Chondrocyte (in vitro differentiated cells): ENCODE data around the gene GCNT2. TPM values are rescaled to one million over a fixed set of nuclear protein-coding genes. Genes with fewer than 3 reads are reported as not detected.
"Not testable (repeated sequence)": the region's sequence is repeated elsewhere in the genome, so short reads cannot be mapped to it uniquely, and the experiment has no call there.

ENCODE experiments used
- DNase-seq: peaks from one replicate; pipeline ENCODE4 v3.0.0; 2021; ENCODE audit warnings: mixed read lengths, low spot score
- H3K27ac Mint-ChIP-seq: one replicate; pipeline ENCODE4 v1.8.0; 2021; ENCODE audit warnings: mild to moderate bottlenecking, moderate library complexity, mixed read lengths; ENCODE audit not compliant: unreplicated experiment
- H3K27me3 Mint-ChIP-seq: 2 replicates; pipeline ENCODE4 v1.8.0; 2021; ENCODE audit warnings: low read depth, mixed read lengths
- H3K36me3 Mint-ChIP-seq: 2 replicates; pipeline ENCODE4 v1.8.0; 2021; ENCODE audit warnings: low read depth, mixed read lengths
- H3K4me1 Mint-ChIP-seq: 2 replicates; pipeline ENCODE4 v1.8.0; 2021; ENCODE audit warnings: low read depth, mild to moderate bottlenecking, mixed read lengths
- H3K4me3 Mint-ChIP-seq: one replicate; pipeline ENCODE4 v1.8.0; 2021; ENCODE audit warnings: mild to moderate bottlenecking, moderate library complexity, mixed read lengths; ENCODE audit not compliant: unreplicated experiment
- H3K9me3 Mint-ChIP-seq: 2 replicates; pipeline ENCODE4 v1.8.0; 2021; ENCODE audit warnings: low read depth, mixed read lengths
- total RNA-seq: library from RNA; stranded (reverse); gene quantifications from 3 replicates; pipeline ENCODE4 v1.2.1, GENCODE V29; 2021
- TF ChIP-seq, protein P1 (sequence below): fragments of 200-600 bp; sonication (generic); IDR thresholded peaks from 2 replicates; pipeline ENCODE4 v1.5.0; 2021; ENCODE audit warnings: antibody characterized with exemption, mild to moderate bottlenecking, moderate library complexity

The GCNT2 gene
- total RNA-seq, 1 donor from 2014 or later, result 0.67 TPM

DNA sequence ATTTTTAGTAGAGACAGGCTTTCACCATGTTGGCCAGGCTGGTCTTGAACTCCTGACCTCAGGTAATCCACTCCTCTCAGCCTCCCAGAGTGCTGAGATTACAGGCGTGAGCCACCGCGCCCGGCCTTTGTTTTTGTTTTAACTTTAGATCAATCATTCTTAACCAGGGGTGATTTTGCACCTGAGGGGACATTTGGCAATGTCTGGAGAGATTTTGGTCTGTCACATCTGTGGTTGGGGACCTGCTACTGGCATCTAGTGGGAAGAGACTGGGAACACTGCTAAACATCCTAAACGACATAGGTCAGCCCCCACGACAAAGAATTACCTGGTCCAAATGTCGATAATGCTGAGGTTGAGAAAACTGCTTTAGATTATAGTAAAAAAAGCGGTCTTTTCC, 91.0 kb downstream of the GCNT2 start:
- Mint-ChIP-seq H3K27ac (no peak overlapping the region), H3K4me1 (peaks cover 30% of the 10 kb centered on the region), H3K27me3 (peaks cover 14% of the 10 kb centered on the region), H3K36me3 (peaks cover 2% of the 10 kb centered on the region), H3K4me3 (no peak overlapping the region), H3K9me3 (peaks cover 3% of the 10 kb centered on the region)
- DNase-seq, result no peak
- TF ChIP-seq, protein P1, sequence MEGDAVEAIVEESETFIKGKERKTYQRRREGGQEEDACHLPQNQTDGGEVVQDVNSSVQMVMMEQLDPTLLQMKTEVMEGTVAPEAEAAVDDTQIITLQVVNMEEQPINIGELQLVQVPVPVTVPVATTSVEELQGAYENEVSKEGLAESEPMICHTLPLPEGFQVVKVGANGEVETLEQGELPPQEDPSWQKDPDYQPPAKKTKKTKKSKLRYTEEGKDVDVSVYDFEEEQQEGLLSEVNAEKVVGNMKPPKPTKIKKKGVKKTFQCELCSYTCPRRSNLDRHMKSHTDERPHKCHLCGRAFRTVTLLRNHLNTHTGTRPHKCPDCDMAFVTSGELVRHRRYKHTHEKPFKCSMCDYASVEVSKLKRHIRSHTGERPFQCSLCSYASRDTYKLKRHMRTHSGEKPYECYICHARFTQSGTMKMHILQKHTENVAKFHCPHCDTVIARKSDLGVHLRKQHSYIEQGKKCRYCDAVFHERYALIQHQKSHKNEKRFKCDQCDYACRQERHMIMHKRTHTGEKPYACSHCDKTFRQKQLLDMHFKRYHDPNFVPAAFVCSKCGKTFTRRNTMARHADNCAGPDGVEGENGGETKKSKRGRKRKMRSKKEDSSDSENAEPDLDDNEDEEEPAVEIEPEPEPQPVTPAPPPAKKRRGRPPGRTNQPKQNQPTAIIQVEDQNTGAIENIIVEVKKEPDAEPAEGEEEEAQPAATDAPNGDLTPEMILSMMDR, result no peak

DNA sequence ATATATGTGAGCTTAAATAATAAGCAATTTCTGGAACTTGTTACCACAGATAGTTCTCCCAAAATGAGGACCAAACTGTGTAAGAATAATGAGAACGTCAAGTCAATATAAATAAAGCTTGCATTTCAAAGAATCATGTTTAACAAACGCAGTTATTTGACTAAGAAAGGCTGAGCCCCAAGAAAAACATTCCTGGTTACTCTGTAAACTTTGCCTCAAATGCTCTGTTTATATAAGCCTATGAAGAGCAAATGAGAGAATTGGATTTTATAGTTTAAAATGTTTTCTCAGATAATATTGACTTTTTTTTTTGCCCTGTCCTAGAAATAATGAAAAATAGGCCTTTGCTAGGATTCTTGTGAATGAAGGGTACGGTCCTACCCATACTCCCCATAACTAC, 91.9 kb downstream of the GCNT2 start:
- Mint-ChIP-seq H3K4me1 (peaks cover 30% of the 10 kb centered on the region), H3K27ac (no peak overlapping the region)

DNA sequence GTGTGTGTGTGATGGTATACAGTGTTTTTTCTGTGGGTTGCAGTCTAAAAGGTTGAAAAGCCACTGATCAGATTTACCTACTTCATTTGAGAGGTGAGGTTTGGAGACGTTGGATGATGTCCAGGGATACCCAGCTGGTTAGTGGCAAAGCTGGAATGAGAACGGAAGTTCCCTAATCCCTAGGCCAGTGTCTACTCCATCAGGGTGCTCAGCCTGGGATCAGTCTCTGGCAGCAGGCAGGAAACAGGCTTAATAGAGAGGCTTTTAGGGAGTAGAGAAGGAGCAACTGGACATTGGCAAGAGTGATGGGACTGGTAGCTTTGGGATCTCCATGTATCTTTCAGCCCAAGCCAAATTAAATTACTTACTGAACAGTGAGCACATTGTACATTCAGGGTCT, 92.6 kb downstream of the GCNT2 start:
- H3K36me3 Mint-ChIP-seq, result peaks cover 2% of the 10 kb centered on the region
- H3K27ac Mint-ChIP-seq, result no peak overlapping the region
- TF ChIP-seq, protein P1, result no peak
- H3K27me3 Mint-ChIP-seq, result peaks cover 15% of the 10 kb centered on the region
- H3K4me1 Mint-ChIP-seq, result peaks cover 30% of the 10 kb centered on the region
- DNase-seq, result no peak
- peaks cover 3% of the 10 kb centered on the region for H3K9me3 Mint-ChIP-seq
- H3K4me3 Mint-ChIP-seq, result no peak overlapping the region

More for the DNA sequence above, 91.9 kb downstream of the GCNT2 start:
- Mint-ChIP-seq H3K27me3 (peaks cover 15% of the 10 kb centered on the region), H3K36me3 (peaks cover 2% of the 10 kb centered on the region), H3K9me3 (peaks cover 3% of the 10 kb centered on the region), H3K4me3 (no peak overlapping the region)
- TF ChIP-seq, protein P1, result no peak
- DNase-seq, result no peak

DNA sequence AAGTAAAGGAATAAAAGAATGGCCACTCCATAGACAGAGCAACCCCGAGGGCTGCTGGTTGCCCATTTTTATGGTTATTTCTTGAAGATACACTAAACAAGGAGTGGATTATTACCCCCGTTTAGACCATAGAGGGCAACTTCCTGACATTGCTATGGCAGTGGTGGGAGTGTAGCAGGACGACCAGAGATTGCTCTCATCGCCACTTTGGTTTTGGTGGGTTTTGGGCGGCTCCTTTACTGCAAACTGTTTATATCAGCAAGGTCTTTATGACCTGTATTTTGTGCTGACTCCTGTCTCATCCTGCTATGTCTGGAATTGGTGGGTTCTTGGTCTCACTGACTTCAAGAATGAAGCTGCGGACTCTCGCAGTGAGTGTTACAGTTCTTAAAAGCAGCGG, 94.5 kb downstream of the GCNT2 start:
- H3K27me3 Mint-ChIP-seq, result peaks cover 13% of the 10 kb centered on the region
- peaks cover 22% of the 10 kb centered on the region for H3K4me1 Mint-ChIP-seq
- no peak for DNase-seq
- no peaks in the 10 kb centered on the region for H3K9me3 Mint-ChIP-seq
- H3K36me3 Mint-ChIP-seq, result no peaks in the 10 kb centered on the region
- no peak overlapping the region for H3K27ac Mint-ChIP-seq
- H3K4me3 Mint-ChIP-seq, result no peak overlapping the region
- TF ChIP-seq, protein P1, result no peak

DNA sequence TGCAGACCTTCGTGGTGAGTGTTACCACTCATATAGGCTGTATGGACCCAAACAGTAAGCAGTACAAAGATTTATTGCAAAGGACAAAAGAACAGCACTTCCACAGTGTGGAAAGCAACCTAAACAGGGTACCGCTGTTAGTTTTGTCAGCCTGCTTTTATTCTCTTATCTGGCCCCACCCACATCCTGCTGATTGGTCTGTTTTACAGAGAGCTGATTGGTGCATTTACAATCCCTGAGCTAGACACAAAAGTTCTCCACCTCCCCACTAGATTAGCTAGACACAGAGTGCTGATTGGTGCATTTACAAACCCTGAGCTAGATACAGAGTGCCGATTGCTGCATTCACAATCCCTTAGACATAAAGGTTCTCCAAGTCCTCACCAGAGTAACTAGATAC, 95.1 kb downstream of the GCNT2 start:
- not testable (repeated sequence) for H3K4me3 Mint-ChIP-seq, H3K9me3 Mint-ChIP-seq, H3K36me3 Mint-ChIP-seq, DNase-seq, H3K27ac Mint-ChIP-seq
- H3K4me1 Mint-ChIP-seq, result peaks cover 20% of the 10 kb centered on the region
- H3K27me3 Mint-ChIP-seq, result peaks cover 14% of the 10 kb centered on the region

DNA sequence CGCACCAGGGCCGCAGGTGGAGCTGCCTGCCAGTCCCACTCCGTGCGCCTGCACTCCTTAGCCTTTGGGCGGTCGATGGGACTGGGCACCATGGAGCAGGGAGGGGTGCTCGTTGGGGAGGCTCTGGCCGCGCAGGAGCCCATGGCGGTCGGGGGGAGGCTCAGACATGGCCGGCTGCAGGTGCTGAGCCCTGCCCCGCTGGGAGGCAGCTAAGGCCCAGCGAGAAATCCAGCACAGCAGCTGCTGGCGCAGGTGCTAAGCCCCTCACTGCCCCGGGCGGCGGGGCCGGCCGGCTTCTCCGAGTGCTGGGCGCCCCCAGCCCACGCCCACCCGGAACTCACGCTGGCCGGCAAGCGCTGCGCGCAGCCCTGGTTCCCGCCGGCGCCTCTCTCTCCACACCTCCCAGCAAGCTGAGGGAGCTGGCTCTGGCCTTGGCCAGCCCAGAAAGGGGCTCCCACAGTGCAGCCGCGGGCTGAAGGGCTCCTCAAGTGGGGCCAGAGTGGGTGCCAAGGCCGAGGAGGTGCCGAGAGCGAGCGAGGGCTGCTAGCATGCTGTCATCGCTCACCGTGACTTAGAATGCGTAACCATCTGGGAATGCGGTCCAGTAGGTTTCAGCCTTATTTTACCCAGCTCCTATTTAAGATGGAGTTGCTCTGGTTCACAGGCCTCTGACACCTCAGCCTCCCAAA, 96.0 kb downstream of the GCNT2 start:
- Mint-ChIP-seq H3K27ac (no peak overlapping the region), H3K4me3 (no peak overlapping the region), H3K36me3 (peaks cover 3% of the 10 kb centered on the region), H3K4me1 (peaks cover 20% of the 10 kb centered on the region), H3K9me3 (peaks cover 4% of the 10 kb centered on the region), H3K27me3 (peaks cover 15% of the 10 kb centered on the region)
- no peak for DNase-seq
- TF ChIP-seq, protein P1, result no peak
